Astrocyte (in vitro differentiated cells and primary cell): ENCODE results near the gene TRPM7.

Experiments used
- CTCF ChIP-seq: IDR thresholded peaks from 2 replicates; pipeline ENCODE4 v1.5.1; 2011; ENCODE audit warnings: low read depth, mild to moderate bottlenecking, inconsistent platforms, low read length, moderate library complexity; ENCODE audit not compliant: insufficient read depth
- EZH2 ChIP-seq: IDR thresholded peaks from 2 replicates; pipeline ENCODE4 v1.6.1; 2012; ENCODE audit warnings: mild to moderate bottlenecking, low read length, inconsistent platforms; ENCODE audit not compliant: insufficient read depth

GRCh38 chr15:50577492-50577891, 109.1 kb downstream of the TRPM7 start:
- no peak for TF ChIP-seq CTCF
- no peak for TF ChIP-seq EZH2
